GM23248 (cell line): Measurements from ENCODE around the gene TMEM178B.

Experiments
- EZH2 ChIP-seq: fragments of 200-600 bp; sonication (generic); IDR thresholded peaks from 2 replicates; pipeline ENCODE4 v1.6.1; 2018; ENCODE audit warnings: antibody characterized with exemption, mild to moderate bottlenecking; ENCODE audit not compliant: insufficient read depth, poor library complexity, severe bottlenecking
- EZH2phosphoT487 ChIP-seq: fragments of 200-600 bp; sonication (generic); IDR thresholded peaks from 2 replicates; pipeline ENCODE4 v1.6.1; 2018; ENCODE audit warnings: antibody characterized with exemption, moderate library complexity, mild to moderate bottlenecking, low read depth; ENCODE audit not compliant: insufficient read depth

GRCh38 chr7:141263983-141264382 is 190.1 kb downstream of the TMEM178B start:
- TF ChIP-seq EZH2phosphoT487 (no peak), EZH2 (no peak)
